HCT116 (cell line): ENCODE measurements around the gene JAK1. TPM values are rescaled to one million over a fixed set of nuclear protein-coding genes. Genes with fewer than 3 reads are reported as not detected.

Experiments
- ATAC-seq: fragments of 200-7000 bp; cut with Tn5 transposase; 2 replicates; pipeline ENCODE4 v1.9.1; 2020; ENCODE audit warnings: mild to moderate bottlenecking, moderate library complexity
- BruUV-seq: library from RNA; stranded (reverse); fragments of 400-500 nt; replicated peaks from 2 replicates; lab custom pipeline; 2021; lab: Mats Ljungman, UMichigan
- CTCF ChIA-PET: fragments of 300-600 bp; sonication (Branson Sonifier 250); formaldehyde crosslinking; loops from one replicate; lab custom pipeline; 2021; ENCODE audit warnings: antibody characterized with exemption; lab: Charles Lee
- POLR2A ChIA-PET: fragments of 300-600, 350-600 bp; sonication (Branson Sonifier 250); formaldehyde crosslinking; loops from one replicate; lab custom pipeline; 2021; ENCODE audit warnings: antibody characterized with exemption; lab: Charles Lee
- RAD21 ChIA-PET, 2 experiments: fragments of 300-600 bp; sonication (Branson Sonifier 250); formaldehyde crosslinking; loops; one replicate each; lab custom pipeline; 2023; ENCODE audit warnings: low total read pairs in 2 of 2; ENCODE audit not compliant: uncharacterized antibody in 2 of 2, unreplicated experiment in 2 of 2, low non-redundant PET in 1 of 2; lab: Charles Lee
- DNase-seq: peaks from one replicate; pipeline ENCODE4 v3.0.0-alpha.2; 2010; ENCODE audit warnings: low read depth, low spot score
- H2AFZ ChIP-seq: fragments of 200-600 bp; shearing (Covaris generic), sonication (generic); 2 replicates; pipeline ENCODE4 v1.6.1; 2017; ENCODE audit warnings: low read depth, mixed run types, mixed read lengths, antibody characterized with exemption, low read length; ENCODE audit not compliant: poor library complexity, severe bottlenecking
- H3K27ac ChIP-seq: 2 replicates; pipeline ENCODE4 v1.5.1; 2012; ENCODE audit warnings: low read depth, low read length
- H3K27me3 ChIP-seq: fragments of 200-600 bp; sonication (generic); 2 replicates; pipeline ENCODE4 v1.6.1; 2016; ENCODE audit warnings: mixed run types, low read length, mixed read lengths; ENCODE audit not compliant: insufficient read depth
- H3K36me3 ChIP-seq, 2 experiments: fragments of 200-500 bp in 1 of 2; fragments of 200-600 bp in 1 of 2; sonication (Bioruptor generic) in 1 of 2; sonication (generic) in 1 of 2; 2 replicates each; pipeline versions ENCODE4 v1.5.1 to v1.6.1; 2014 to 2016; ENCODE audit warnings: low read length in 2 of 2, inconsistent platforms in 1 of 2, mixed read lengths in 1 of 2, mixed run types in 1 of 2; ENCODE audit not compliant: insufficient read depth in 2 of 2, control insufficient read depth in 1 of 2
- H3K4me1 ChIP-seq, 2 experiments: fragments of 200-600 bp in 1 of 2; sonication (generic) in 1 of 2; 2 replicates each; pipeline versions ENCODE4 v1.5.1 to v1.6.1; 2012 to 2017; ENCODE audit warnings: low read length in 2 of 2, inconsistent platforms in 1 of 2, mild to moderate bottlenecking in 1 of 2, mixed read lengths in 1 of 2, mixed run types in 1 of 2, moderate library complexity in 1 of 2; ENCODE audit not compliant: insufficient read depth in 2 of 2, control insufficient read depth in 1 of 2
- H3K4me2 ChIP-seq: fragments of 200-600 bp; sonication (generic); 2 replicates; pipeline ENCODE4 v1.6.1; 2017; ENCODE audit warnings: mixed run types, low read length, mixed read lengths
- H3K4me3 ChIP-seq, 2 experiments: fragments of 200-600 bp in 1 of 2; sonication (generic) in 1 of 2; replicated peaks in 1 of 2; 2 replicates each; pipeline ENCODE4 v1.5.1; 2011 to 2016; ENCODE audit warnings: low read length in 2 of 2, control low read depth in 1 of 2, low read depth in 1 of 2, mild to moderate bottlenecking in 1 of 2, mixed read lengths in 1 of 2, mixed run types in 1 of 2
- H3K79me2 ChIP-seq: fragments of 200-600 bp; sonication (generic); 2 replicates; pipeline ENCODE4 v1.6.1; 2017; ENCODE audit warnings: mild to moderate bottlenecking, mixed run types, low read length, moderate library complexity, mixed read lengths; ENCODE audit not compliant: insufficient read depth
- H3K9ac ChIP-seq: fragments of 200-600 bp; sonication (generic); 2 replicates; pipeline ENCODE4 v1.6.1; 2016; ENCODE audit warnings: low read length, mixed read lengths
- H3K9me2 ChIP-seq: fragments of 200-600 bp; sonication (generic), shearing (Covaris generic); 2 replicates; pipeline ENCODE4 v1.6.1; 2017; ENCODE audit warnings: mixed run types, mild to moderate bottlenecking, moderate library complexity; ENCODE audit not compliant: insufficient read depth
- H3K9me3 ChIP-seq, 2 experiments: fragments of 200-500 bp in 1 of 2; fragments of 200-600 bp in 1 of 2; sonication (Bioruptor generic) in 1 of 2; sonication (generic) in 1 of 2; 2 replicates each; pipeline ENCODE4 v1.6.1; 2014 to 2017; ENCODE audit warnings: low read length in 2 of 2, mixed read lengths in 2 of 2, inconsistent platforms in 1 of 2, low read depth in 1 of 2, mild to moderate bottlenecking in 1 of 2, mixed run types in 1 of 2, moderate library complexity in 1 of 2; ENCODE audit not compliant: control insufficient read depth in 1 of 2, insufficient read depth in 1 of 2
- H4K20me1 ChIP-seq: fragments of 200-600 bp; sonication (generic), shearing (Covaris generic); 2 replicates; pipeline ENCODE4 v1.6.1; 2017; ENCODE audit warnings: mixed run types, mild to moderate bottlenecking, moderate library complexity; ENCODE audit not compliant: insufficient read depth
- ATF3 ChIP-seq: IDR thresholded peaks from 2 replicates; pipeline ENCODE4 v1.6.1; 2012
- CBX3 ChIP-seq: IDR thresholded peaks from 2 replicates; pipeline ENCODE4 v1.6.1; 2012; ENCODE audit warnings: low read depth
- CEBPB ChIP-seq: IDR thresholded peaks from 2 replicates; pipeline ENCODE4 v1.6.1; 2012; ENCODE audit warnings: low read depth
- CTCF ChIP-seq, 3 experiments: fragments of 200-600 bp in 1 of 3; sonication (generic) in 1 of 3; IDR thresholded peaks in 2 of 3; conservative IDR thresholded peaks in 1 of 3; 2 replicates each; pipeline ENCODE4 v1.5.1; 2012 to 2017; ENCODE audit warnings: low read depth in 2 of 3, low read length in 2 of 3, antibody characterized with exemption in 1 of 3, borderline replicate concordance in 1 of 3, control low read depth in 1 of 3, mild to moderate bottlenecking in 1 of 3, mixed read lengths in 1 of 3, mixed run types in 1 of 3, moderate library complexity in 1 of 3; ENCODE audit not compliant: insufficient read depth in 1 of 3
- ELF1 ChIP-seq: IDR thresholded peaks from 2 replicates; pipeline ENCODE4 v1.6.1; 2012; ENCODE audit warnings: low read depth, borderline replicate concordance
- FOSL1 ChIP-seq: IDR thresholded peaks from 2 replicates; pipeline ENCODE4 v1.6.1; 2012; ENCODE audit warnings: low read depth
- JUND ChIP-seq: IDR thresholded peaks from 2 replicates; pipeline ENCODE4 v1.6.1; 2012
- MAX ChIP-seq: IDR thresholded peaks from 2 replicates; pipeline ENCODE4 v1.6.1; 2012
- POLR2A ChIP-seq: IDR thresholded peaks from 2 replicates; pipeline ENCODE4 v1.7.0; 2011; ENCODE audit warnings: borderline replicate concordance; ENCODE audit not compliant: insufficient read depth, insufficient read length; ENCODE audit errors: extremely low read depth
- POLR2AphosphoS5 ChIP-seq: IDR thresholded peaks from 2 replicates; pipeline ENCODE4 v1.6.1; 2011; ENCODE audit warnings: mild to moderate bottlenecking, low read depth, low read length, moderate library complexity
- RAD21 ChIP-seq: IDR thresholded peaks from 2 replicates; pipeline ENCODE4 v1.6.1; 2012; ENCODE audit warnings: low read depth, mild to moderate bottlenecking
- SRF ChIP-seq: IDR thresholded peaks from 2 replicates; pipeline ENCODE4 v1.6.1; 2012; ENCODE audit warnings: low read depth
- TCF7L2 ChIP-seq: IDR thresholded peaks from 2 replicates; pipeline ENCODE4 v1.7.0; 2011; ENCODE audit warnings: borderline replicate concordance, inconsistent platforms; ENCODE audit not compliant: insufficient read depth, insufficient read length; ENCODE audit errors: extremely low read depth
- ZBTB33 ChIP-seq: IDR thresholded peaks from 2 replicates; pipeline ENCODE4 v1.6.1; 2011; ENCODE audit warnings: mild to moderate bottlenecking, low read length, moderate library complexity; ENCODE audit not compliant: insufficient replicate concordance; ENCODE audit errors: extremely low read depth
- intact Hi-C: fragments of 100-400 bp; cut with micrococcal nuclease; formaldehyde crosslinking; loops from 2 replicates; pipeline ENCODE4 v1.10.0; 2022
- total RNA-seq: library from RNA; stranded (reverse); gene quantifications from one replicate; pipeline ENCODE4 v1.2.1, GENCODE V29; 2021; ENCODE audit not compliant: unreplicated experiment

Gene JAK1
- total RNA-seq, 1 experiment from 2014 or later, result 53.2 TPM

- no peak for TF ChIP-seq MAX
- no peak for TF ChIP-seq ELF1
- TF ChIP-seq CBX3, result no peak
- no peak for TF ChIP-seq POLR2A
- TF ChIP-seq JUND, result no peak
- TF ChIP-seq RAD21, result no peak
- TF ChIP-seq ZBTB33, result no peak
- TF ChIP-seq CEBPB, result no peak
- no peak for TF ChIP-seq FOSL1
- H2AFZ ChIP-seq, result no peak overlapping the region
- DNase-seq (no peak), ATAC-seq (no peak)
- no peaks in the 10 kb centered on the region for H4K20me1 ChIP-seq
- CTCF ChIA-PET, result no interaction called here
- BruUV-seq, result no TSS peak
- RAD21 ChIA-PET, result no interaction called here
- no peak overlapping the region for H3K4me3 ChIP-seq
- POLR2A ChIA-PET, result no interaction called here
- no peaks in the 10 kb centered on the region for H3K9me3 ChIP-seq
- no peak overlapping the region for H3K9ac ChIP-seq
- no peak overlapping the region for H3K27ac ChIP-seq
- H3K27me3 ChIP-seq, result no peaks in the 10 kb centered on the region
- H3K79me2 ChIP-seq, result peaks cover 26% of the 10 kb centered on the region
- H3K4me2 ChIP-seq, result no peak overlapping the region
- H3K9me2 ChIP-seq, result no peaks in the 10 kb centered on the region
- intact Hi-C loops, result no loop called here
- H3K36me3 ChIP-seq, result no peaks in the 10 kb centered on the region
- peaks cover 18 to 32% of the 10 kb centered on the region in 2 experiments for H3K4me1 ChIP-seq
Observed at GRCh38 chr1:64911326-64911725, 55.0 kb downstream of the JAK1 start.

- H3K4me2 ChIP-seq, result no peak overlapping the region
- H3K9me3 ChIP-seq, result no peaks in the 10 kb centered on the region
- ATAC-seq, result no peak
- H3K4me1 ChIP-seq, result peaks cover 8 to 21% of the 10 kb centered on the region in 2 experiments
- no peak for DNase-seq
- H4K20me1 ChIP-seq, result no peaks in the 10 kb centered on the region
- H3K27me3 ChIP-seq, result no peaks in the 10 kb centered on the region
- ChIA-PET RAD21 (no interaction called here), CTCF (no interaction called here), POLR2A (no interaction called here)
- H3K79me2 ChIP-seq, result peaks cover 28% of the 10 kb centered on the region
- no peak overlapping the region for H3K4me3 ChIP-seq
- no peaks in the 10 kb centered on the region for H3K36me3 ChIP-seq
- H3K27ac ChIP-seq, result no peak overlapping the region
- no peaks in the 10 kb centered on the region for H3K9me2 ChIP-seq
- BruUV-seq, result no TSS peak
- H3K9ac ChIP-seq, result no peak overlapping the region
- intact Hi-C loops, result no loop called here
- H2AFZ ChIP-seq, result no peak overlapping the region
- no peak for TF ChIP-seq TCF7L2
- no peak for TF ChIP-seq ATF3
- no peak for TF ChIP-seq SRF
- TF ChIP-seq POLR2AphosphoS5, result no peak
- no peak for TF ChIP-seq RAD21
- TF ChIP-seq CTCF (IDR thresholded peaks at IDR 0.05 in 2 of 3, conservative IDR thresholded peaks at IDR 0.05 in 1 of 3; ENCODE audit: borderline replicate concordance in 1 of 3, insufficient read depth in 1 of 3, low read depth in 2 of 3, low read length in 2 of 3), result no peak
Observed at GRCh38 chr1:64909031-64909430, 57.3 kb downstream of the JAK1 start.
